ENCODE results near the gene DNAH14.

GRCh38 chr1:225362805-225363204, 433.3 kb downstream of the DNAH14 start:
- TF ChIP-seq, protein P1, sequence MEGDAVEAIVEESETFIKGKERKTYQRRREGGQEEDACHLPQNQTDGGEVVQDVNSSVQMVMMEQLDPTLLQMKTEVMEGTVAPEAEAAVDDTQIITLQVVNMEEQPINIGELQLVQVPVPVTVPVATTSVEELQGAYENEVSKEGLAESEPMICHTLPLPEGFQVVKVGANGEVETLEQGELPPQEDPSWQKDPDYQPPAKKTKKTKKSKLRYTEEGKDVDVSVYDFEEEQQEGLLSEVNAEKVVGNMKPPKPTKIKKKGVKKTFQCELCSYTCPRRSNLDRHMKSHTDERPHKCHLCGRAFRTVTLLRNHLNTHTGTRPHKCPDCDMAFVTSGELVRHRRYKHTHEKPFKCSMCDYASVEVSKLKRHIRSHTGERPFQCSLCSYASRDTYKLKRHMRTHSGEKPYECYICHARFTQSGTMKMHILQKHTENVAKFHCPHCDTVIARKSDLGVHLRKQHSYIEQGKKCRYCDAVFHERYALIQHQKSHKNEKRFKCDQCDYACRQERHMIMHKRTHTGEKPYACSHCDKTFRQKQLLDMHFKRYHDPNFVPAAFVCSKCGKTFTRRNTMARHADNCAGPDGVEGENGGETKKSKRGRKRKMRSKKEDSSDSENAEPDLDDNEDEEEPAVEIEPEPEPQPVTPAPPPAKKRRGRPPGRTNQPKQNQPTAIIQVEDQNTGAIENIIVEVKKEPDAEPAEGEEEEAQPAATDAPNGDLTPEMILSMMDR (IDR thresholded peaks at IDR 0.05) = no peak
- TF ChIP-seq ZFX (IDR thresholded peaks at IDR 0.05; ENCODE audit: borderline replicate concordance) = no peak

Data from 22Rv1 (cell line).